DND-41 (cell line): ENCODE measurements around the gene SMC1B.

Source experiments
- ATAC-seq: fragments of 200-7000 bp; cut with Tn5 transposase; 3 replicates; pipeline ENCODE4 v1.9.1; 2021; ENCODE audit warnings: low read depth; ENCODE audit not compliant: insufficient read depth
- DNase-seq: peaks from one replicate; pipeline ENCODE4 v3.0.0-alpha.2; 2020
- H2AFZ ChIP-seq: 2 replicates; pipeline ENCODE4 v1.6.0; 2012; ENCODE audit warnings: low read depth, low read length
- H3K27ac ChIP-seq: 2 replicates; pipeline ENCODE4 v1.5.1; 2012; ENCODE audit warnings: low read length, inconsistent platforms
- H3K27me3 ChIP-seq: fragments of 200-600 bp; sonication (generic); 2 replicates; pipeline ENCODE4 v1.6.0; 2012; ENCODE audit warnings: low read length, mild to moderate bottlenecking, inconsistent platforms; ENCODE audit not compliant: insufficient read depth, poor library complexity
- H3K36me3 ChIP-seq: 2 replicates; pipeline ENCODE4 v1.5.1; 2012; ENCODE audit warnings: low read length, inconsistent platforms; ENCODE audit not compliant: insufficient read depth
- H3K4me1 ChIP-seq: 2 replicates; pipeline ENCODE4 v1.5.1; 2012; ENCODE audit warnings: mild to moderate bottlenecking, low read length; ENCODE audit not compliant: insufficient read depth
- H3K4me2 ChIP-seq: 2 replicates; pipeline ENCODE4 v1.6.0; 2012; ENCODE audit warnings: mild to moderate bottlenecking, moderate library complexity, low read length, inconsistent platforms; ENCODE audit not compliant: insufficient read depth
- H3K4me3 ChIP-seq, 2 experiments: fragments of 200-600 bp in 1 of 2; shearing (Covaris generic) in 1 of 2; 2 replicates each; pipeline ENCODE4 v1.5.1; 2012 to 2016; ENCODE audit warnings: inconsistent platforms in 2 of 2, low read length in 2 of 2, mild to moderate bottlenecking in 2 of 2, low read depth in 1 of 2, moderate library complexity in 1 of 2
- H3K79me2 ChIP-seq: 2 replicates; pipeline ENCODE4 v1.6.0; 2012; ENCODE audit warnings: low read length, inconsistent platforms; ENCODE audit not compliant: insufficient read depth
- H3K9ac ChIP-seq: 2 replicates; pipeline ENCODE4 v1.6.0; 2012; ENCODE audit warnings: low read depth, mild to moderate bottlenecking, inconsistent platforms, low read length, moderate library complexity
- H3K9me3 ChIP-seq: 2 replicates; pipeline ENCODE4 v1.5.1; 2012; ENCODE audit warnings: low read length, moderate library complexity, mild to moderate bottlenecking, inconsistent platforms; ENCODE audit not compliant: insufficient read depth, severe bottlenecking
- H4K20me1 ChIP-seq: 2 replicates; pipeline ENCODE4 v1.6.0; 2012; ENCODE audit warnings: low read length; ENCODE audit not compliant: insufficient read depth
- EZH2 ChIP-seq: IDR thresholded peaks from 3 replicates; pipeline ENCODE4 v1.6.1; 2012; ENCODE audit warnings: borderline replicate concordance, low read depth, mild to moderate bottlenecking, moderate library complexity, low read length, inconsistent platforms; ENCODE audit not compliant: severe bottlenecking
- TF ChIP-seq, protein P1 (sequence below): IDR thresholded peaks from 2 replicates; pipeline ENCODE4 v1.5.1; 2012; ENCODE audit warnings: borderline replicate concordance, low read length, moderate library complexity, mild to moderate bottlenecking; ENCODE audit not compliant: poor library complexity, severe bottlenecking; ENCODE audit errors: extremely low read depth

SMC1B gene

GRCh38 chr22:45421349-45422055 is 8.1 kb upstream of the SMC1B start:
- Histone ChIP-seq H3K79me2 (no peaks in the 10 kb centered on the region), H3K4me3 (no peak overlapping the region), H3K4me1 (no peaks in the 10 kb centered on the region), H3K36me3 (no peaks in the 10 kb centered on the region), H2AFZ (no peak overlapping the region), H3K9ac (no peak overlapping the region), H3K27me3 (peaks cover 7% of the 10 kb centered on the region), H3K9me3 (no peaks in the 10 kb centered on the region), H4K20me1 (no peaks in the 10 kb centered on the region), H3K4me2 (no peak overlapping the region), H3K27ac (no peak overlapping the region)
- TF ChIP-seq, protein P1, sequence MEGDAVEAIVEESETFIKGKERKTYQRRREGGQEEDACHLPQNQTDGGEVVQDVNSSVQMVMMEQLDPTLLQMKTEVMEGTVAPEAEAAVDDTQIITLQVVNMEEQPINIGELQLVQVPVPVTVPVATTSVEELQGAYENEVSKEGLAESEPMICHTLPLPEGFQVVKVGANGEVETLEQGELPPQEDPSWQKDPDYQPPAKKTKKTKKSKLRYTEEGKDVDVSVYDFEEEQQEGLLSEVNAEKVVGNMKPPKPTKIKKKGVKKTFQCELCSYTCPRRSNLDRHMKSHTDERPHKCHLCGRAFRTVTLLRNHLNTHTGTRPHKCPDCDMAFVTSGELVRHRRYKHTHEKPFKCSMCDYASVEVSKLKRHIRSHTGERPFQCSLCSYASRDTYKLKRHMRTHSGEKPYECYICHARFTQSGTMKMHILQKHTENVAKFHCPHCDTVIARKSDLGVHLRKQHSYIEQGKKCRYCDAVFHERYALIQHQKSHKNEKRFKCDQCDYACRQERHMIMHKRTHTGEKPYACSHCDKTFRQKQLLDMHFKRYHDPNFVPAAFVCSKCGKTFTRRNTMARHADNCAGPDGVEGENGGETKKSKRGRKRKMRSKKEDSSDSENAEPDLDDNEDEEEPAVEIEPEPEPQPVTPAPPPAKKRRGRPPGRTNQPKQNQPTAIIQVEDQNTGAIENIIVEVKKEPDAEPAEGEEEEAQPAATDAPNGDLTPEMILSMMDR = no peak
- no peak for TF ChIP-seq EZH2
- no peak for ATAC-seq
- no peak for DNase-seq

- TF ChIP-seq, protein P1 = no peak
- no peak for TF ChIP-seq EZH2
- no peaks in the 10 kb centered on the region for H3K4me1 ChIP-seq
Observed at GRCh38 chr22:45420539-45420938, 7.1 kb upstream of the SMC1B start.

DNA sequence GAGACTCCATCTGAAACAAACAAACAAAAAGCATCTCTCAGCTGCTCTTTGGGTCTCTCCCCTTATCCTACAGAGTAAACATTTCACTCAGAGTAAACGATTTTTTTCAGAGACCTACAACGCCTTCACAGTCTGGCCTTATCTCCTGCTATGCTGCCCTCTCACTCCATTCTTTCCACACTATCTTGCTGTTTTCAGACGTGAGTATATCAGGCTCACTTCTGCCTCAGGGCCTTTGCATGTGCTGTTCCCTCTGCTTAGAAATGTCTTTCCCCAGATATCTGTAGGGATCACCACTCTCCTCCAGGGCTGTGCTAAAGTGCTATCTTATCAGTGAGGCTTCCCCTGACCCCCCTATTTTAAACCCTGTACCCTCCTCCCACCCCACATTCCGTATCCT is 6.6 kb upstream of the SMC1B start:
- Histone ChIP-seq H3K9me3 (no peaks in the 10 kb centered on the region), H3K4me2 (no peak overlapping the region), H3K79me2 (no peaks in the 10 kb centered on the region), H3K9ac (no peak overlapping the region), H3K27ac (no peak overlapping the region), H3K36me3 (no peaks in the 10 kb centered on the region), H2AFZ (no peak overlapping the region), H3K4me3 (no peak overlapping the region), H3K27me3 (peaks cover 7% of the 10 kb centered on the region), H4K20me1 (no peaks in the 10 kb centered on the region), H3K4me1 (no peaks in the 10 kb centered on the region)
- TF ChIP-seq, protein P1 = no peak
- TF ChIP-seq EZH2 = no peak
- DNase-seq (no peak), ATAC-seq (no peak)

More at GRCh38 chr22:45420539-45420938, 7.1 kb upstream of the SMC1B start:
- no peak for ATAC-seq
- Histone ChIP-seq H3K36me3 (no peaks in the 10 kb centered on the region), H3K79me2 (no peaks in the 10 kb centered on the region), H2AFZ (no peak overlapping the region), H3K9me3 (no peaks in the 10 kb centered on the region), H4K20me1 (no peaks in the 10 kb centered on the region), H3K27ac (no peak overlapping the region), H3K27me3 (peaks cover 7% of the 10 kb centered on the region), H3K4me2 (no peak overlapping the region), H3K4me3 (no peak overlapping the region), H3K9ac (no peak overlapping the region)
- DNase-seq = no peak

GRCh38 chr22:45418770-45419138 is 5.4 kb upstream of the SMC1B start:
- no peaks in the 10 kb centered on the region for H3K79me2 ChIP-seq
- no peak overlapping the region for H3K4me2 ChIP-seq
- no peak overlapping the region for H3K27ac ChIP-seq
- no peaks in the 10 kb centered on the region for H3K9me3 ChIP-seq
- no peaks in the 10 kb centered on the region for H3K4me1 ChIP-seq
- H3K9ac ChIP-seq = no peak overlapping the region
- no peak for ATAC-seq
- no peak for DNase-seq
- no peak overlapping the region for H3K4me3 ChIP-seq
- TF ChIP-seq, protein P1 = no peak
- no peak overlapping the region for H2AFZ ChIP-seq
- H3K27me3 ChIP-seq = peaks cover 7% of the 10 kb centered on the region
- H4K20me1 ChIP-seq = no peaks in the 10 kb centered on the region
- no peaks in the 10 kb centered on the region for H3K36me3 ChIP-seq
